Natural killer cell (primary cell): ENCODE data around the gene FAM24A. TPM values are rescaled to one million over a fixed set of nuclear protein-coding genes. Genes with fewer than 3 reads are reported as not detected.

Source experiments
- ATAC-seq, 3 donors: fragments of 150-1000 bp in 2 of 3; fragments of 200-7000 bp in 1 of 3; cut with Tn5 transposase; 1 replicate in 1 of 3; 2 replicates in 2 of 3; pipeline ENCODE4 v1.10.0; 2021; ENCODE audit warnings: mild to moderate bottlenecking in 2 of 3, moderate library complexity in 2 of 3
- DNase-seq, 2 donors: peaks; one replicate each; pipeline versions ENCODE4 v3.0.0 to v3.0.0-alpha.2; 2013 to 2021; ENCODE audit warnings: mixed read lengths in 1 of 2
- H3K27ac ChIP-seq: one replicate; pipeline ENCODE4 v1.5.1; 2013; ENCODE audit warnings: mild to moderate bottlenecking, low read length
- H3K27me3 ChIP-seq: one replicate; pipeline ENCODE4 v1.6.1; 2013; ENCODE audit warnings: low read length; ENCODE audit not compliant: control insufficient read depth, insufficient read depth
- H3K36me3 ChIP-seq: one replicate; pipeline ENCODE4 v1.6.1; 2013; ENCODE audit warnings: low read length; ENCODE audit not compliant: control insufficient read depth, insufficient read depth
- H3K4me1 ChIP-seq: one replicate; pipeline ENCODE4 v1.6.1; 2013; ENCODE audit warnings: low read length; ENCODE audit not compliant: control insufficient read depth, insufficient read depth
- H3K4me3 ChIP-seq: one replicate; pipeline ENCODE4 v1.5.1; 2013; ENCODE audit warnings: low read length
- H3K9me3 ChIP-seq: one replicate; pipeline ENCODE4 v1.6.1; 2013; ENCODE audit warnings: low read length; ENCODE audit not compliant: control insufficient read depth, insufficient read depth
- H3K27ac Mint-ChIP-seq, 2 donors: one replicate each; pipeline ENCODE4 v1.8.0; 2022; ENCODE audit warnings: mild to moderate bottlenecking in 2 of 2, mixed read lengths in 2 of 2, moderate library complexity in 1 of 2
- H3K27me3 Mint-ChIP-seq, 2 donors: one replicate each; pipeline ENCODE4 v1.8.0; 2022; ENCODE audit warnings: low read depth in 2 of 2, mixed read lengths in 2 of 2
- H3K36me3 Mint-ChIP-seq: one replicate; pipeline ENCODE4 v1.8.0; 2022; ENCODE audit warnings: mixed read lengths
- H3K4me1 Mint-ChIP-seq, 2 donors: one replicate each; pipeline ENCODE4 v1.8.0; 2022; ENCODE audit warnings: mixed read lengths in 2 of 2
- H3K4me3 Mint-ChIP-seq: one replicate; pipeline ENCODE4 v1.8.0; 2022; ENCODE audit warnings: mild to moderate bottlenecking, moderate library complexity, mixed read lengths
- H3K9me3 Mint-ChIP-seq, 2 donors: one replicate each; pipeline ENCODE4 v1.8.0; 2022; ENCODE audit warnings: mixed read lengths in 2 of 2
- CTCF ChIP-seq: fragments of 200-600 bp; IDR thresholded peaks from one replicate; pipeline ENCODE4 v1.8.0; 2022; ENCODE audit warnings: antibody characterized with exemption
- WGBS: methylation state at CpG from one replicate; pipeline ENCODE4 v1.1.7; 2013; ENCODE audit warnings: missing lambda C conversion rate; ENCODE audit not compliant: insufficient coverage; 5-methylcytosine and 5-hydroxymethylcytosine counted together
- intact Hi-C: fragments of 100-400 bp; cut with micrococcal nuclease; formaldehyde crosslinking; loops from one replicate; pipeline ENCODE4 v1.14.2; 2022
- total RNA-seq, 4 donors: library from RNA; stranded (reverse); fragments of 120-200 nt in 1 of 4; gene quantifications; one replicate each; pipeline versions ENCODE4 v1.2.3 to v1.2.4, GENCODE V29; 2013 to 2022

FAM24A gene
- total RNA-seq, 3 donors from 2014 or later (not counting 1 experiment from before 2014, with no cell fraction given): not detected

- H3K36me3 Mint-ChIP-seq: no peaks in the 10 kb centered on the region
- H3K4me1 ChIP-seq: peaks cover 11% of the 10 kb centered on the region
- peak overlapping the region; percentile 93 for H3K4me3 Mint-ChIP-seq
- H3K9me3 ChIP-seq: no peaks in the 10 kb centered on the region
- peaks cover 38 to 48% of the 10 kb centered on the region in 2 donors for H3K4me1 Mint-ChIP-seq
- no peak for TF ChIP-seq CTCF
- no peaks in the 10 kb centered on the region for H3K27me3 Mint-ChIP-seq
- H3K27ac Mint-ChIP-seq: peak overlapping the region; percentile 83 to 93
- intact Hi-C loops: loop anchor here (1.0 to 2.0 kb wide), 2 partner anchors 101 to 130 kb away; partner anchors contain the start of genes ACADSB, IKZF5 and PSTK
- H3K4me3 ChIP-seq: peak overlapping the region; percentile 61
- peak in 1 of 3 donors; percentile 3 for ATAC-seq
- WGBS: 52% methylated on average over 10 of the region's 14 CpGs
- no peak for DNase-seq
- H3K36me3 ChIP-seq: no peaks in the 10 kb centered on the region
- H3K27ac ChIP-seq: peak overlapping the region; percentile 30
- H3K9me3 Mint-ChIP-seq: no peaks in the 10 kb centered on the region
- H3K27me3 ChIP-seq: no peaks in the 10 kb centered on the region
These were observed 31.5 kb upstream of the FAM24A start for GRCh38 chr10:122878799-122879338.

- Mint-ChIP-seq H3K4me3 (peak within 1 kb of the TSS; percentile 93), H3K4me1 (peaks cover 38 to 42% of the 10 kb centered on the region in 2 donors), H3K9me3 (no peaks in the 10 kb centered on the region), H3K36me3 (no peaks in the 10 kb centered on the region), H3K27me3 (no peaks in the 10 kb centered on the region), H3K27ac (peak within 1 kb of the TSS; percentile 83 to 93)
- Histone ChIP-seq H3K36me3 (no peaks in the 10 kb centered on the region), H3K4me3 (peak within 1 kb of the TSS; percentile 61), H3K4me1 (peaks cover 11% of the 10 kb centered on the region), H3K27ac (peak within 1 kb of the TSS; percentile 64), H3K27me3 (no peaks in the 10 kb centered on the region), H3K9me3 (no peaks in the 10 kb centered on the region)
- peak; percentile 84 to 99 for DNase-seq
- no peak for TF ChIP-seq CTCF
- intact Hi-C loops: loop anchor here (1.0 to 2.0 kb wide), 2 partner anchors 101 to 129 kb away; partner anchors contain the start of genes ACADSB, IKZF5 and PSTK
- peak; percentile 88 to 91 (median 90) for ATAC-seq
- 6% methylated on average over 95 of the region's 95 CpGs for WGBS
These were observed 30.8 kb upstream of the FAM24A start, which contains the start of gene FAM24B for GRCh38 chr10:122879339-122880273. FAM24B (minus strand) TSS chr10:122879581; CDS start chr10:122850515, 29,066 bp downstream.

DNA sequence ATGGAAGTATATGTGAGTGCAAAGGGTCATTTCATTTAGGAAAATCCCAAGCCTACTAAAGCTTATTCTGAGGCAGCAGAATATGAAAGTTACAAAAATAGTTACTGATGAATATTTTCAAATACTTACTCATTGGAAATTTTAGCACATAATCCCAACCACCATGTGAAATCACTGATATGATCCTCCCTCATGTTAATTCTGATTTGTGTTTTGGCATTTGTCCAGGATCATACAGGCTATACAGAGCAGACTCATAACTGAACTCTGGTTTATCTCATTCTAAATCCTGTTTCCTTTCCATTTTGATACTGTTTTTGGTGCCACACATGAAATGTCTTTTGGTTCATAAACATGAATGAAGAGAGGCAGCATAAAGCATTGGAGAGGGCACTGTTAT, 27.6 kb upstream of the FAM24A start:
- Mint-ChIP-seq H3K9me3 (no peaks in the 10 kb centered on the region), H3K27ac (no peak overlapping the region), H3K36me3 (no peaks in the 10 kb centered on the region), H3K4me1 (peaks cover 28 to 29% of the 10 kb centered on the region in 2 donors), H3K4me3 (no peak overlapping the region), H3K27me3 (no peaks in the 10 kb centered on the region)
- DNase-seq (no peak), ATAC-seq (no peak)
- Histone ChIP-seq H3K4me1 (peaks cover 11% of the 10 kb centered on the region), H3K27me3 (no peaks in the 10 kb centered on the region), H3K36me3 (no peaks in the 10 kb centered on the region), H3K27ac (no peak overlapping the region), H3K4me3 (no peak overlapping the region), H3K9me3 (no peaks in the 10 kb centered on the region)
- no peak for TF ChIP-seq CTCF
- intact Hi-C loops: no loop called here
